Heart right ventricle (tissue), 16 donors: ENCODE measurements around the gene MAGEB17. TPM values are rescaled to one million over a fixed set of nuclear protein-coding genes. Genes with fewer than 3 reads are reported as not detected.

Experiments
- ATAC-seq, 8 donors: fragments of 200-7000 bp; cut with Tn5 transposase; one replicate each; pipeline ENCODE4 v1.9.1; 2020; ENCODE audit warnings: mild to moderate bottlenecking in 8 of 8, moderate library complexity in 8 of 8, moderate number of reproducible peaks in 1 of 8
- DNase-seq, 2 donors: peaks; one replicate each; pipeline ENCODE4 v3.0.0-alpha.2; 2020
- H3K27ac ChIP-seq, 10 donors: fragments of 200-600 bp; sonication (generic) in 2 of 10; one replicate each; pipeline versions ENCODE4 v1.5.0 to v1.8.0; 2020 to 2022; ENCODE audit warnings: mild to moderate bottlenecking in 3 of 10
- H3K27me3 ChIP-seq, 7 donors: fragments of 200-600 bp; one replicate each; pipeline ENCODE4 v1.8.0; 2021 to 2022; ENCODE audit warnings: mild to moderate bottlenecking in 2 of 7
- H3K36me3 ChIP-seq, 9 donors: fragments of 200-600 bp; sonication (generic) in 1 of 9; one replicate each; pipeline versions ENCODE4 v1.5.0 to v1.8.0; 2020 to 2022; ENCODE audit warnings: mild to moderate bottlenecking in 2 of 9
- H3K4me1 ChIP-seq, 9 donors: fragments of 200-600 bp; sonication (generic) in 1 of 9; one replicate each; pipeline versions ENCODE4 v1.5.0 to v1.8.0; 2020 to 2022; ENCODE audit warnings: mild to moderate bottlenecking in 4 of 9
- H3K4me3 ChIP-seq, 10 donors: fragments of 200-600 bp; sonication (generic) in 2 of 10; one replicate each; pipeline versions ENCODE4 v1.5.0 to v1.8.0; 2020 to 2022; ENCODE audit warnings: mild to moderate bottlenecking in 7 of 10, moderate library complexity in 2 of 10
- H3K9me3 ChIP-seq, 11 donors: fragments of 200-600 bp in 10 of 11; sonication (generic) in 2 of 11; one replicate each; pipeline versions ENCODE4 v1.5.0 to v1.8.0; 2013 to 2022; ENCODE audit warnings: mild to moderate bottlenecking in 2 of 11, control low read depth in 1 of 11, moderate library complexity in 1 of 11
- WGBS, 2 donors: extraction: QIAGEN DNeasy Blood & Tissue Kit; methylation state at CpG; one replicate each; pipeline ENCODE4 v1.1.7; 2013; ENCODE audit warnings: inconsistent platforms in 1 of 2; 5-methylcytosine and 5-hydroxymethylcytosine counted together
- intact Hi-C, 10 donors: fragments of 100-400 bp; cut with DNase I; formaldehyde crosslinking; loops; one replicate each; pipeline versions ENCODE4 v1.11.1 to v1.14.2; 2022
- polyA plus RNA-seq, 2 donors: library from polyadenylated mRNA; stranded (reverse); fragments of 200-250 nt; gene quantifications; one replicate each; pipeline ENCODE4 v1.2.3, GENCODE V29; 2013
- total RNA-seq, 10 donors: library from RNA; stranded (reverse); fragmentation: NEBNext Ultra II Directional in 3 of 10; extraction: Animal tissue kit (Norgen Biotek cat#: 25700) in 3 of 10; gene quantifications; one replicate each; pipeline versions ENCODE4 v1.2.1 to v1.2.4, GENCODE V29; 2021 to 2023
- TF ChIP-seq, protein P1 (sequence below), 9 donors: fragments of 200-600 bp; sonication (generic) in 2 of 9; IDR thresholded peaks; one replicate each; pipeline versions ENCODE4 v1.5.0 to v1.8.0; 2021 to 2022; ENCODE audit warnings: antibody characterized with exemption in 9 of 9, mild to moderate bottlenecking in 5 of 9, moderate library complexity in 1 of 9
- donor health status: Arrhythmogenic right ventricular cardiomyopathy.
- donor health status: ischemic (EF 13 %, LVEDD 7.1; RV severe dilation, severe dysfunction).
- donor health status: healthy with polysubstance abuse.
- donor health status: DM: no; HTN: yes; CAD: no.
- donor health status: DM: no; HTN: no; CAD: no.
- donor health status: ischemic (EF 25% LVEDD 6.9; RV normal size, moderate dysfunction).
- donor health status: ischemic (EF 25% LVEDD 5.7; RV mildly dilated, moderate dysfunction).
- donor health status: healthy.
- donor health status: DM: yes; HTN: yes; CAD: no.
- donor health status: Ischemic cardiomyopathy.
- donor health status: ischemic (EF 35%, LVEDD 5.7; RV mildly dilated, moderate dysfunction).
- donor health status: nonischemic (EF 11% LVEDD 7.7; RV severe dilation, severe dysfunction).
- donor health status: DM: yes; HTN: yes; CAD: no.
- donor health status: PGD.
- donor health status: ischemic (EF 29% LVEDD 5.4; RV normal size, mild dysfunction).
- donor health status: nonischemic (EF 23%, LVEDD 6.1; RV moderate dilation, normal function).

The MAGEB17 gene
- total and polyA plus RNA-seq, 12 donors = 0.04 to 0.19 TPM; not detected in 10

DNA sequence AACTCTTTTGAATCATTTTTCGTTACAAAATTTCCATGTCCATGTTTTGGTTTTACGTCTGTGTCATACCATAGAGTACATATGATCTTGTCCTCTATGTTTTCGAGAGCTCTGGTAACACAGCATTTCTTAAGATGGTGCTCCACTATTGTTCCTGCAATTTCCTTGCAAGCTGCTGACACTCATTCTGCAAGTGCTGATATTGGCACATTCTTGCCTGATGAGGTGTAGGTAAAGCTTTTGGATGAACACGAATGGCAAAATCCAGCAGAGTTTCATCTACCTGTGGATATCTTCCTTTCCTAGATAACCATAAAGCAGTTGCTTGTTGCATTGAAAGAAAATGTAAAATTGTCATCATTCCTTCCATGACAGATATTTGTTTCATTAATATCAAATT, 41.3 kb downstream of the MAGEB17 start:
- TF ChIP-seq, protein P1, sequence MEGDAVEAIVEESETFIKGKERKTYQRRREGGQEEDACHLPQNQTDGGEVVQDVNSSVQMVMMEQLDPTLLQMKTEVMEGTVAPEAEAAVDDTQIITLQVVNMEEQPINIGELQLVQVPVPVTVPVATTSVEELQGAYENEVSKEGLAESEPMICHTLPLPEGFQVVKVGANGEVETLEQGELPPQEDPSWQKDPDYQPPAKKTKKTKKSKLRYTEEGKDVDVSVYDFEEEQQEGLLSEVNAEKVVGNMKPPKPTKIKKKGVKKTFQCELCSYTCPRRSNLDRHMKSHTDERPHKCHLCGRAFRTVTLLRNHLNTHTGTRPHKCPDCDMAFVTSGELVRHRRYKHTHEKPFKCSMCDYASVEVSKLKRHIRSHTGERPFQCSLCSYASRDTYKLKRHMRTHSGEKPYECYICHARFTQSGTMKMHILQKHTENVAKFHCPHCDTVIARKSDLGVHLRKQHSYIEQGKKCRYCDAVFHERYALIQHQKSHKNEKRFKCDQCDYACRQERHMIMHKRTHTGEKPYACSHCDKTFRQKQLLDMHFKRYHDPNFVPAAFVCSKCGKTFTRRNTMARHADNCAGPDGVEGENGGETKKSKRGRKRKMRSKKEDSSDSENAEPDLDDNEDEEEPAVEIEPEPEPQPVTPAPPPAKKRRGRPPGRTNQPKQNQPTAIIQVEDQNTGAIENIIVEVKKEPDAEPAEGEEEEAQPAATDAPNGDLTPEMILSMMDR (IDR thresholded peaks at IDR 0.05) = no peak
- WGBS, 2 donors = 60 to 68% methylated on average over 4 of the region's 4 CpGs
- DNase-seq = no peak
- no peak overlapping the region for H3K4me3 ChIP-seq
- intact Hi-C loops = no loop called here
- H3K4me1 ChIP-seq = no peaks in the 10 kb centered on the region
- no peak overlapping the region for H3K27ac ChIP-seq
- peaks cover 0 to 26% (median 0%) of the 10 kb centered on the region in 7 donors for H3K27me3 ChIP-seq
- no peak for ATAC-seq
- H3K36me3 ChIP-seq = no peaks in the 10 kb centered on the region
- H3K9me3 ChIP-seq = no peaks in the 10 kb centered on the region

DNA sequence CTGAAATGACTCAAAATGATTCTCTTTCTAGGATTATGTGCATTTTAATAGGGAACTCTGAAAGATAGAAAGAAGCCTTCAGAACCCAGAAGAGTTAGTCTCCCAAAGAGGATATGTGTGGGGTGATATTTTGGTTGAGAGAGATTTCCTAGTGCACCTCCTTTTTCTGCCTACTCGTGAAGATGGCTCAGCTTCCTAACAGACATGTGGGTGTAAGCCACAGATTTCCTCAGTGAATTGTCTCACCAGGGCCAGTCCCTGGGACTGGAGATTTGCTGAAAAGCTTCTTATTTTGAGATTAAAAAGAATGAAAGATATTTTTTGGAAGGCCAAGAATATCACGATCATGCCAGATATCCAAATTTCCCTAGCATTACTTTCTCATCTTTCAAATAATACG, 42.8 kb downstream of the MAGEB17 start:
- Histone ChIP-seq H3K27ac (no peak overlapping the region), H3K4me1 (no peaks in the 10 kb centered on the region), H3K4me3 (no peak overlapping the region), H3K9me3 (no peaks in the 10 kb centered on the region), H3K36me3 (no peaks in the 10 kb centered on the region), H3K27me3 (peaks cover 0 to 32% (median 0%) of the 10 kb centered on the region in 7 donors)
- TF ChIP-seq, protein P1 (IDR thresholded peaks at IDR 0.05) = no peak
- intact Hi-C loops = no loop called here
- 67 to 70% methylated on average over 3 of the region's 3 CpGs for WGBS, 2 donors
- DNase-seq (no peak), ATAC-seq (no peak)

DNA sequence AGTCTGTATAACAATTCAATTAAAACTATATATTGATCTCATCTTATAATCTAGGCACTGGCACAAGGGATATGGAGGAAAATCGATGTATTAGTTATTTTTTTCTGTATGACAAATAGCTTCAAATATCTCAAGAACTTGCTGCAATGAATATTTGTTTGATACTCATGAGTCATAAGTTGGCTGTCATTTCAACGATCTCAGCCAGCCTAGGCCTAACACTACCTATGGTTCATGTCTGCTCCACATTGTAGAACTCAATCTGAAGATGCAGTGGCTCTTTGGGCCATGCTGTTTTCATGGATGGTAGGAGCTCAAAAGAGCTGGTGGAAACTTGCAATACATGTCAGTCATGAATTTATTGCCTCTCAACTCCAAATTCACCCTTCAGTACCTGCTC, 44.7 kb downstream of the MAGEB17 start:
- intact Hi-C loops = no loop called here
- Histone ChIP-seq H3K9me3 (no peaks in the 10 kb centered on the region), H3K36me3 (no peaks in the 10 kb centered on the region), H3K27ac (no peak overlapping the region), H3K4me1 (no peaks in the 10 kb centered on the region), H3K27me3 (peaks cover 0 to 33% (median 0%) of the 10 kb centered on the region in 7 donors), H3K4me3 (no peak overlapping the region)
- DNase-seq (no peak), ATAC-seq (no peak)
- 75 to 88% methylated on average over 2 of the region's 2 CpGs for WGBS, 2 donors
- TF ChIP-seq, protein P1 (IDR thresholded peaks at IDR 0.05) = no peak

DNA sequence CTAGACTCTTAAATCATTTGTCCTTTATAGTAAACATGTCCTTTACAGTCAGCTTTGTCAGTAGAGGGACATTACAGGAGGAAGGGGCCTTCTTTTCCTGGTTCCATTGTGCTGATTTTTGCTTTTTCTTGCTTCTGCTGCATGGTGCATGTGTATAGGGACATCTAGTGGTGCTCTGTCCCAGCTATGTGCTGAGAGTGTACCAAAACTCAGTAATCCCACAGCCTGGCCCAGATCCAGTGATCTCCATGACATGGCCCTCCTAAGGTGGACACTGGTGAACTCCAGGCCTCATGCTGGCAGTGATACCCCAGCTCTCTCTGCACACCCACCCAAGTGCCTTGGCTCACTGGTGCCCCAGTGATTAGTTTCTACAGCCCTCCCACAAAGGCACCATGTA, 45.2 kb downstream of the MAGEB17 start:
- intact Hi-C loops = no loop called here
- no peaks in the 10 kb centered on the region for H3K4me1 ChIP-seq
- no peaks in the 10 kb centered on the region for H3K9me3 ChIP-seq
- DNase-seq (peak in 1 of 2 donors; percentile 2), ATAC-seq (no peak)
- no peak overlapping the region for H3K27ac ChIP-seq
- TF ChIP-seq, protein P1 (IDR thresholded peaks at IDR 0.05) = peak in 2 of 9 donors; percentile 10 to 37
- H3K4me3 ChIP-seq = no peak overlapping the region
- H3K27me3 ChIP-seq = peaks cover 0 to 29% (median 0%) of the 10 kb centered on the region in 7 donors
- no peaks in the 10 kb centered on the region for H3K36me3 ChIP-seq
